Tibial artery (tissue), 4 donors: ENCODE measurements around the gene RERE.

Experiments
- DNase-seq, 2 donors: peaks; one replicate each; pipeline ENCODE4 v3.0.0-alpha.2; 2019
- H3K27ac ChIP-seq, 2 donors: fragments of 200-600 bp; sonication (generic) in 1 of 2; 1 replicate in 1 of 2; 2 replicates in 1 of 2; pipeline ENCODE4 v1.5.1; 2018 to 2019; ENCODE audit warnings: mild to moderate bottlenecking in 1 of 2
- H3K27me3 ChIP-seq, 2 donors: fragments of 200-600 bp; sonication (generic) in 1 of 2; one replicate each; pipeline versions ENCODE4 v1.5.1 to v1.6.0; 2016 to 2019
- H3K36me3 ChIP-seq, 3 donors: fragments of 200-600 bp; sonication (generic) in 2 of 3; one replicate each; pipeline ENCODE4 v1.5.1; 2016 to 2019; ENCODE audit warnings: mild to moderate bottlenecking in 2 of 3
- H3K4me1 ChIP-seq, 4 donors: fragments of 200-600 bp; sonication (generic) in 2 of 4; 1 replicate in 3 of 4; 2 replicates in 1 of 4; pipeline ENCODE4 v1.5.1; 2016 to 2019
- H3K4me3 ChIP-seq, 2 donors: fragments of 200-600 bp; sonication (generic) in 1 of 2; 1 replicate in 1 of 2; 2 replicates in 1 of 2; pipeline ENCODE4 v1.5.1; 2018 to 2019; ENCODE audit warnings: mild to moderate bottlenecking in 2 of 2
- H3K9me3 ChIP-seq, 3 donors: fragments of 200-600 bp; sonication (generic) in 1 of 3; one replicate each; pipeline ENCODE4 v1.5.1; 2016 to 2019
- intact Hi-C: fragments of 100-400 bp; cut with DNase I; formaldehyde crosslinking; loops from one replicate; pipeline ENCODE4 v1.15.0; 2023; ENCODE audit warnings: low total_unique reads
- TF ChIP-seq, protein P1 (sequence below), 2 experiments: fragments of 200-600 bp in 1 of 2; fragments of 450-650 bp in 1 of 2; IDR thresholded peaks; one replicate each; pipeline ENCODE4 v1.5.1; 2017 to 2019; ENCODE audit warnings: antibody characterized with exemption in 2 of 2, mild to moderate bottlenecking in 1 of 2, moderate library complexity in 1 of 2

RERE gene

DNA sequence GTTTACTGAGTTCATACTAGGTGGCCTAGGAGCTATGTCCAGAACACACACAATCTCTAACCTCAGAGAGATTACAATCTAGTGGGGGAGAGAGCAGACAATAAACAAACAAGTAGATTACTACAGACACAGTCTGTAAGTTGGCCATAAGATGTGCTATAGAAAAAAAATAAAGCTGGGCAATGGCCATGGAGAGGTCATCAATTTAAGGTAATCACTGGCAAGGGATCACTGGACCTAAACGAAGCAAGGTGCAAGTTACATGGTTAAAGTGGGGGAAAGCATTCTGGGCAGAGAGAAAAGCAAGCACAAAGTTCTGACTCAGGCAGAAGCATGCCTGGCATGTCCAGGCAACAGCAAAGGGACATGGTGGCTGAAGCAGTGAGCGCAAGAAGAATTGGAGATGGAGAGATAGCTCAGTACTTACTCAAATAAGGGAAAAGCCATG lies 147.0 kb downstream of the RERE start:
- intact Hi-C loops: loop anchor here (5.0 to 10.0 kb wide), 2 partner anchors 76 to 108 kb away; no protein-coding TSS in a partner anchor
- Histone ChIP-seq H3K4me3 (no peak overlapping the region), H3K27me3 (no peaks in the 10 kb centered on the region), H3K4me1 (peaks cover 0 to 44% (median 17%) of the 10 kb centered on the region in 4 donors), H3K9me3 (no peaks in the 10 kb centered on the region), H3K36me3 (no peaks in the 10 kb centered on the region), H3K27ac (peak overlapping the region in 1 of 2 donors; percentile 10)
- TF ChIP-seq, protein P1, sequence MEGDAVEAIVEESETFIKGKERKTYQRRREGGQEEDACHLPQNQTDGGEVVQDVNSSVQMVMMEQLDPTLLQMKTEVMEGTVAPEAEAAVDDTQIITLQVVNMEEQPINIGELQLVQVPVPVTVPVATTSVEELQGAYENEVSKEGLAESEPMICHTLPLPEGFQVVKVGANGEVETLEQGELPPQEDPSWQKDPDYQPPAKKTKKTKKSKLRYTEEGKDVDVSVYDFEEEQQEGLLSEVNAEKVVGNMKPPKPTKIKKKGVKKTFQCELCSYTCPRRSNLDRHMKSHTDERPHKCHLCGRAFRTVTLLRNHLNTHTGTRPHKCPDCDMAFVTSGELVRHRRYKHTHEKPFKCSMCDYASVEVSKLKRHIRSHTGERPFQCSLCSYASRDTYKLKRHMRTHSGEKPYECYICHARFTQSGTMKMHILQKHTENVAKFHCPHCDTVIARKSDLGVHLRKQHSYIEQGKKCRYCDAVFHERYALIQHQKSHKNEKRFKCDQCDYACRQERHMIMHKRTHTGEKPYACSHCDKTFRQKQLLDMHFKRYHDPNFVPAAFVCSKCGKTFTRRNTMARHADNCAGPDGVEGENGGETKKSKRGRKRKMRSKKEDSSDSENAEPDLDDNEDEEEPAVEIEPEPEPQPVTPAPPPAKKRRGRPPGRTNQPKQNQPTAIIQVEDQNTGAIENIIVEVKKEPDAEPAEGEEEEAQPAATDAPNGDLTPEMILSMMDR (IDR thresholded peaks at IDR 0.05): no peak
- DNase-seq: no peak

DNA sequence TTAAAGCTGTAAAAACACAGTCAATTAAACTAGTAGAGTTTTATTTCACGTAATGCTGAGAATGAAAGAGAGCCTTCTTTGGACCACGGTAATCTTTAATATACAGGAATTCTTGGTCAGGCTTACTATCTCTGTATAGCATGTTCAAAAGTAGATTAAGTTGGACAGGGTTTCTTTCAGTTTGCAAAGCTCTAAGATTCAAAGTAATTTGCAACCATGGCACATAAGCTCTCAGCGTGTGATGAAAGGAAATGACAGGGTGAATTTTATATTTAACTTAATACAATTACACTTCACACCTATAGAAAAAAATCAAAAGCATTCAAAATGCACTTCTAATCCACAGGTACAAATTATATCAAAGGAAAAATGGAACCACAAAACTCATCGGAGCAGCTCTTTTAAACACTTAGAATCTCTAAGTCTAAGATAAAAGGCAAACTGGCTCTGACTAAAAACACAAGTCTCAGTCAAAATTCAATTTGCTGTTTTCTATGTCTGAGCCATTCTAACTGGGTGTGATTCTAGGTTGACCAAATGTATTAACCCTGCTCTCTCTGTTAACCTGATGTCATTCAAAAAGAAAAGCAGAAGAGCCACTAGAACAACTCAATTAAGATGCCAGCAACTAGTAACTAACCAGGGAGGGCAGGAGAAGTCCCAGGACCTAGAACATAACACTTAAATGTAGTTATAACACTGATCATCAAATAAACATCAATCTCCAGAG lies 147.7 kb downstream of the RERE start:
- intact Hi-C loops: loop anchor here (5.0 to 10.0 kb wide), 2 partner anchors 75 to 107 kb away; no protein-coding TSS in a partner anchor

DNA sequence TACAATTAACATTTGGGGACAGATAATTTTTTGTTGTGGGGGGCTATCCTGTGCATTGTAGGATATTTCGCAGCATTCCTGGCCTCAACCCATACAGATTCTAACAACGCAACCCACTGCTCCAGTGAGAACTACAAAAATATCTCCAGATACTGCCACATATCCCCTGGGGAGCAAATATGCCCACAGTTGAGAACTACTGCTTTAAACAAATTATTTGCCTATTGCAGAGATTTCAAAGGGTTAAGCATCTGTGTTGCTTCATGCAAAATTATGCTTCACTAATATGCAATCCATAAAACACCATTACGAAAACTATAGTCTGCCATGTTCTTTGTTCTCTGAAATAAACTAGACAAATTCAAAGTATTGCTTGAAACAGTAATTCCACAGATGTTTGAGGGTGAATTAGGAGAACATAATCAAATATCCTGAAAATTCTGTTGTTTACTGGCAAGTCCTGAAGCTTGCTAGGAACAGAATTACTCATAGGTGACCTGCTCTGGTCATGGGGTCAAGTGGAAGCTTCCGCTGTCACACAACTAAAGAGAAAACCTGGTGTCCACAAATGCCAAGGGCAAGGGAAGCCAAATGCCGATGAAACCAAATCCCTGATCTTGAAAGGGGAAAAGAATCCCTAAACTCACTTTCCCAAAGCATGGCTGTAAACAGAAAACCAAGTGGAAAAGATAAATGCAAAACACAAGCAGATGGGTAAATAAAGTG lies 149.4 kb downstream of the RERE start:
- H3K4me3 ChIP-seq: no peak overlapping the region
- no peak for DNase-seq
- no peaks in the 10 kb centered on the region for H3K36me3 ChIP-seq
- TF ChIP-seq, protein P1 (IDR thresholded peaks at IDR 0.05): no peak
- H3K4me1 ChIP-seq: peaks cover 0 to 57% (median 21%) of the 10 kb centered on the region in 4 donors
- H3K9me3 ChIP-seq: no peaks in the 10 kb centered on the region
- no peak overlapping the region for H3K27ac ChIP-seq
- intact Hi-C loops: no loop called here
- no peaks in the 10 kb centered on the region for H3K27me3 ChIP-seq

More for the DNA sequence above, 147.7 kb downstream of the RERE start:
- H3K36me3 ChIP-seq: no peaks in the 10 kb centered on the region
- no peaks in the 10 kb centered on the region for H3K27me3 ChIP-seq
- TF ChIP-seq, protein P1 (IDR thresholded peaks at IDR 0.05): no peak
- DNase-seq: no peak
- peak overlapping the region in 1 of 2 donors; percentile 10 for H3K27ac ChIP-seq
- no peaks in the 10 kb centered on the region for H3K9me3 ChIP-seq
- H3K4me3 ChIP-seq: no peak overlapping the region
- peaks cover 0 to 44% (median 17%) of the 10 kb centered on the region in 4 donors for H3K4me1 ChIP-seq

DNA sequence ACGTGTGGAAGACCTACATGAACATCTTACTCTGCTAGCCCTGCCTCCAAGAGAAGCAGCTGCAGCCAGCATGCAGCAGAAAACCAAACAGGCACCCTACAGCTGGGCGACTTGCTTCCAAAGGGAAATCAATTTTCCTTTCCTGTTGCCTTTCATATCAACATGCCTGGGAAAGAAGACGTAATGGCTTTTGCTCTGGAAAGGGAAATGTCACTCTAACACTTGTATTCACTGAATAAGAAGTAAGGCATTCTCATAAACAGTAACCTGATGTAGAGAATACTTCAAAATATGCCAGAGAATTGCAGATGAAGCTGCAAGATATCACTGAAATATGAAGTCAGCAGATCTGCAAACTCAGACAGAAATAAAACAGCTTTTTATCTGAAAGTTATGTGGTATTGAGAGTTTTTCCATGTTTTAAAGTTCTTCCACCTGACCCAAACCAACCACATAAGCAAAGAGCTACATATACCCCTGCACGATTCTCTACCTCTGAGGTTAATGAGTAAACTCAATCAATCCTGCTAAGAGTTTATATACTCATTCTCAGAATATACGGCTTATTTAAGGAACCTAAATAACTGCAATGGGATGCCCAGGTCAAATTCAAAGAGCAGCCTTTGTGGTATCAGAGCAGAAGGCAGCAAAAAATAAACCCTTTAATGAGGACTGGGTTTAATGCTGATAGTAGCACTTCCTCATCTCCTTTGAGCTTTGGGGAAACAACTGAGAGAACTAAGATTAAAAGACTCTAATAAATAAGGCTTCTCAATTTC lies 150.9 kb downstream of the RERE start:
- no peak overlapping the region for H3K4me3 ChIP-seq
- peaks cover 0 to 70% (median 27%) of the 10 kb centered on the region in 4 donors for H3K4me1 ChIP-seq
- intact Hi-C loops: no loop called here

GRCh38 chr1:8665833-8666232 lies 151.6 kb downstream of the RERE start:
- Histone ChIP-seq H3K4me3 (no peak overlapping the region), H3K27me3 (no peaks in the 10 kb centered on the region), H3K27ac (no peak overlapping the region), H3K36me3 (no peaks in the 10 kb centered on the region), H3K4me1 (peaks cover 0 to 70% (median 32%) of the 10 kb centered on the region in 4 donors), H3K9me3 (no peaks in the 10 kb centered on the region)
- TF ChIP-seq, protein P1 (IDR thresholded peaks at IDR 0.05): no peak
- no peak for DNase-seq
- intact Hi-C loops: no loop called here

More for the DNA sequence above, 150.9 kb downstream of the RERE start:
- Histone ChIP-seq H3K36me3 (no peaks in the 10 kb centered on the region), H3K9me3 (no peaks in the 10 kb centered on the region), H3K27me3 (no peaks in the 10 kb centered on the region), H3K27ac (no peak overlapping the region)
- DNase-seq: no peak
- TF ChIP-seq, protein P1 (IDR thresholded peaks at IDR 0.05): no peak
